MM.1S (cell line): Measurements from ENCODE around the gene HDLBP.

Experiments
- DNase-seq: peaks from one replicate; pipeline ENCODE4 v3.0.0-alpha.2; 2015
- H2AFZ ChIP-seq: fragments of 300-600 bp; sonication (generic); 2 replicates; pipeline ENCODE4 v1.6.0; 2016; ENCODE audit warnings: antibody characterized with exemption, low read length
- H3F3A ChIP-seq: fragments of 300-600 bp; sonication (generic); 2 replicates; pipeline ENCODE4 v1.6.1; 2016; ENCODE audit warnings: mild to moderate bottlenecking, antibody characterized with exemption, low read length, moderate library complexity, mixed read lengths; ENCODE audit not compliant: insufficient read depth
- H3K27ac ChIP-seq: fragments of 300-600 bp; sonication (generic); 2 replicates; pipeline ENCODE4 v1.5.1; 2016; ENCODE audit warnings: mild to moderate bottlenecking, low read length
- H3K27me3 ChIP-seq: fragments of 300-600 bp; sonication (generic); replicated peaks from 2 replicates; pipeline ENCODE4 v1.6.0; 2016; ENCODE audit warnings: low read length; ENCODE audit not compliant: insufficient read depth
- H3K36me3 ChIP-seq: fragments of 300-600 bp; sonication (generic); replicated peaks from 2 replicates; pipeline ENCODE4 v1.6.1; 2016; ENCODE audit warnings: mild to moderate bottlenecking, low read length, mixed read lengths; ENCODE audit not compliant: insufficient read depth
- H3K4me1 ChIP-seq: fragments of 300-600 bp; sonication (generic); 2 replicates; pipeline ENCODE4 v1.6.1; 2016; ENCODE audit warnings: low read length, mixed read lengths
- H3K4me2 ChIP-seq: fragments of 300-600 bp; sonication (generic); 2 replicates; pipeline ENCODE4 v1.6.0; 2016; ENCODE audit warnings: low read depth, low read length
- H3K4me3 ChIP-seq: fragments of 300-600 bp; sonication (generic); 2 replicates; pipeline ENCODE4 v1.5.1; 2016; ENCODE audit warnings: low read length, mixed read lengths
- H3K79me2 ChIP-seq: fragments of 300-600 bp; sonication (generic); 2 replicates; pipeline ENCODE4 v1.6.1; 2016; ENCODE audit warnings: mixed run types, low read length, mixed read lengths
- H3K9ac ChIP-seq: fragments of 300-600 bp; sonication (generic); 2 replicates; pipeline ENCODE4 v1.6.1; 2016; ENCODE audit warnings: low read length, mixed read lengths
- H3K9me2 ChIP-seq: fragments of 300-600 bp; sonication (generic); replicated peaks from 2 replicates; pipeline ENCODE4 v1.6.1; 2016; ENCODE audit warnings: mild to moderate bottlenecking, low read length, mixed read lengths; ENCODE audit not compliant: insufficient read depth
- H3K9me3 ChIP-seq: fragments of 300-600 bp; sonication (generic); replicated peaks from 2 replicates; pipeline ENCODE4 v1.6.1; 2016; ENCODE audit warnings: mild to moderate bottlenecking, low read length, mixed read lengths; ENCODE audit not compliant: insufficient read depth
- H4K20me1 ChIP-seq: fragments of 300-600 bp; sonication (generic); 2 replicates; pipeline ENCODE4 v1.6.1; 2016; ENCODE audit warnings: mild to moderate bottlenecking, low read length, moderate library complexity, mixed read lengths; ENCODE audit not compliant: insufficient read depth
- CTCF ChIP-seq: fragments of 300-600 bp; sonication (generic); IDR thresholded peaks from 2 replicates; pipeline ENCODE4 v1.5.1; 2016; ENCODE audit warnings: antibody characterized with exemption, low read length, mixed read lengths
- EZH2 ChIP-seq: fragments of 300-600 bp; sonication (generic); optimal IDR thresholded peaks from 2 replicates; pipeline ENCODE3; 2017; ENCODE audit warnings: low read depth, mild to moderate bottlenecking, antibody characterized with exemption, low read length, mixed read lengths
- EZH2phosphoT487 ChIP-seq: fragments of 300-600 bp; sonication (generic); IDR thresholded peaks from 2 replicates; pipeline ENCODE4 v1.6.1; 2018; ENCODE audit warnings: antibody characterized with exemption, low read length

The HDLBP gene

GRCh38 chr2:241249654-241250053 is 65.8 kb downstream of the HDLBP start:
- Histone ChIP-seq H3K9me2 (no peaks in the 10 kb centered on the region), H3K79me2 (peaks cover 11% of the 10 kb centered on the region; the same call in 1 of the 2 replicates), H3K27me3 (no peaks in the 10 kb centered on the region), H4K20me1 (peaks cover 5% of the 10 kb centered on the region; the same call in 1 of the 2 replicates), H3K4me2 (no peak overlapping the region), H3K36me3 (peaks cover 4% of the 10 kb centered on the region), H2AFZ (no peak overlapping the region), H3F3A (0 out of 2 replicates have a peak, but pooled peaks cover under 1% of the 10 kb centered on the region), H3K9me3 (no peaks in the 10 kb centered on the region), H3K4me1 (no peaks in the 10 kb centered on the region), H3K4me3 (no peak overlapping the region), H3K9ac (no peak overlapping the region), H3K27ac (no peak overlapping the region)
- no peak for DNase-seq
- no peak for TF ChIP-seq CTCF
- no peak for TF ChIP-seq EZH2
- TF ChIP-seq EZH2phosphoT487, result no peak

- no peaks in the 10 kb centered on the region for H3K27me3 ChIP-seq
- H3K4me1 ChIP-seq, result no peaks in the 10 kb centered on the region
- no peaks in the 10 kb centered on the region for H3K9me3 ChIP-seq
- peaks cover 5% of the 10 kb centered on the region for H3K36me3 ChIP-seq
- H4K20me1 ChIP-seq, result peaks cover 5% of the 10 kb centered on the region; the same call in 1 of the 2 replicates
- no peak overlapping the region for H3K4me2 ChIP-seq
- H3K79me2 ChIP-seq, result peaks cover 16% of the 10 kb centered on the region; the same call in 1 of the 2 replicates
- no peak overlapping the region for H3K4me3 ChIP-seq
- TF ChIP-seq CTCF, result no peak
- no peak for TF ChIP-seq EZH2
- TF ChIP-seq EZH2phosphoT487, result no peak
- no peak for DNase-seq
- H3K9me2 ChIP-seq, result no peaks in the 10 kb centered on the region
- H2AFZ ChIP-seq, result no peak overlapping the region
- peaks cover 5% of the 10 kb centered on the region; the same call in 1 of the 2 replicates for H3F3A ChIP-seq
- H3K27ac ChIP-seq, result no peak overlapping the region
- no peak overlapping the region for H3K9ac ChIP-seq
These were observed 66.6 kb downstream of the HDLBP start for GRCh38 chr2:241248897-241249296.

DNA sequence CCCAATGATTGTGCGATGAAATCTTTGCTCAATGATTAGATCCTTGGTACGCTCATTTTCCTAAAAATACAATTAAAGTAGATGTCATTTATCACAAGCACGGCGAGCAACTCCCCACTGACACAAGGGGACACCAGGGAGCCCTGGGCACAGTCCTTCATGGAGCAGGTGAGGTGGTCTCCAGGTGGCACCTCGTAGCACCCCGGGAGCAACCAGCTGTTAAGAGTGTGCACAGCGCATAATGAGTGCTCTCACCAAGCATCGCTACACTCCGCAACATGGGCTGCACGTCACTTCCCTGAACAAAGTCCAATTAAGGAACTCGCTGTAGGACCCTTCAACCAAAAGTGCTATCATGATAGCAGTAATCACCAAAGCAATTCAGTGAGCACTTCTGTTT is 67.2 kb downstream of the HDLBP start:
- Histone ChIP-seq H3K4me1 (no peaks in the 10 kb centered on the region), H3K9ac (no peak overlapping the region), H2AFZ (no peak overlapping the region), H3K4me3 (no peak overlapping the region), H3K27ac (no peak overlapping the region), H3K36me3 (peaks cover 8% of the 10 kb centered on the region), H3K79me2 (peaks cover 14% of the 10 kb centered on the region; the same call in 1 of the 2 replicates), H3K27me3 (no peaks in the 10 kb centered on the region), H3K9me3 (no peaks in the 10 kb centered on the region), H3K9me2 (no peaks in the 10 kb centered on the region), H3K4me2 (no peak overlapping the region), H4K20me1 (peaks cover 5% of the 10 kb centered on the region; the same call in 1 of the 2 replicates), H3F3A (peaks cover 7% of the 10 kb centered on the region; the same call in 1 of the 2 replicates)
- no peak for DNase-seq
- TF ChIP-seq CTCF, result no peak
- TF ChIP-seq EZH2, result no peak
- TF ChIP-seq EZH2phosphoT487, result no peak
